CD4-positive, alpha-beta memory T cell (primary cell): Measurements from ENCODE around the gene GLB1L3. TPM values are rescaled to one million over a fixed set of nuclear protein-coding genes. Genes with fewer than 3 reads are reported as not detected.
"Not testable (repeated sequence)": the region's sequence is repeated elsewhere in the genome, so short reads cannot be mapped to it uniquely, and the experiment has no call there.

Experiments used
- CTCF ChIA-PET: fragments of 350-600 bp; sonication (Branson Sonifier 250); formaldehyde crosslinking; loops from one replicate; lab custom pipeline; 2021; ENCODE audit warnings: inconsistent platforms; ENCODE audit not compliant: partially characterized antibody; lab: Charles Lee
- POLR2A ChIA-PET: fragments of 350-600 bp; sonication (Branson Sonifier 250); formaldehyde crosslinking; loops from one replicate; lab custom pipeline; 2021; ENCODE audit not compliant: partially characterized antibody; lab: Charles Lee
- DNase-seq, 5 donors: peaks; one replicate each; pipeline versions ENCODE4 v3.0.0 to v3.0.0-alpha.2; 2020 to 2022; ENCODE audit warnings: mixed read lengths in 1 of 5
- H3K27ac ChIP-seq: one replicate; pipeline ENCODE4 v1.7.0; 2013; ENCODE audit warnings: low read depth, low read length
- H3K27me3 ChIP-seq: 2 replicates; pipeline ENCODE4 v1.7.0; 2013; ENCODE audit warnings: mild to moderate bottlenecking, low read length, moderate library complexity; ENCODE audit not compliant: insufficient read depth
- H3K36me3 ChIP-seq: 2 replicates; pipeline ENCODE4 v1.7.0; 2013; ENCODE audit warnings: mild to moderate bottlenecking, low read length, moderate library complexity; ENCODE audit not compliant: insufficient read depth
- H3K4me1 ChIP-seq: 2 replicates; pipeline ENCODE4 v1.7.0; 2013; ENCODE audit warnings: mild to moderate bottlenecking, low read length, moderate library complexity; ENCODE audit not compliant: insufficient read depth
- H3K4me3 ChIP-seq, 2 donors: one replicate each; pipeline ENCODE4 v1.7.0; 2013; ENCODE audit warnings: low read length in 2 of 2, mild to moderate bottlenecking in 1 of 2
- H3K9me3 ChIP-seq, 2 donors: one replicate each; pipeline ENCODE4 v1.7.0; 2013; ENCODE audit warnings: low read length in 2 of 2, control low read depth in 1 of 2; ENCODE audit not compliant: control insufficient read depth in 1 of 2
- H3K27ac Mint-ChIP-seq, 7 donors: one replicate each; pipeline ENCODE4 v1.8.0; 2020 to 2021; ENCODE audit warnings: mixed read lengths in 7 of 7, mild to moderate bottlenecking in 6 of 7, inconsistent platforms in 3 of 7, moderate library complexity in 3 of 7
- H3K27me3 Mint-ChIP-seq, 2 donors: one replicate each; pipeline ENCODE4 v1.8.0; 2020 to 2021; ENCODE audit warnings: mixed read lengths in 2 of 2
- H3K36me3 Mint-ChIP-seq, 2 donors: one replicate each; pipeline ENCODE4 v1.8.0; 2020 to 2021; ENCODE audit warnings: mixed read lengths in 2 of 2, inconsistent platforms in 1 of 2, mild to moderate bottlenecking in 1 of 2
- H3K4me1 Mint-ChIP-seq, 4 donors: one replicate each; pipeline ENCODE4 v1.8.0; 2020 to 2021; ENCODE audit warnings: mixed read lengths in 4 of 4, mild to moderate bottlenecking in 1 of 4
- H3K4me3 Mint-ChIP-seq, 8 donors: one replicate each; pipeline ENCODE4 v1.8.0; 2020 to 2021; ENCODE audit warnings: mixed read lengths in 8 of 8, mild to moderate bottlenecking in 7 of 8, moderate library complexity in 6 of 8, inconsistent platforms in 3 of 8
- H3K9me3 Mint-ChIP-seq, 8 donors: one replicate each; pipeline ENCODE4 v1.8.0; 2020 to 2021; ENCODE audit warnings: mixed read lengths in 8 of 8, mild to moderate bottlenecking in 5 of 8, inconsistent platforms in 3 of 8, moderate library complexity in 1 of 8
- intact Hi-C: fragments of 100-400 bp; cut with micrococcal nuclease; formaldehyde crosslinking; loops from one replicate; pipeline ENCODE4 v1.15.1; 2023
- polyA plus RNA-seq, 2 donors: library from polyadenylated mRNA; unstranded; fragments of 300-500 nt; fragmentation: Illumina TruSeq; gene quantifications; one replicate each; pipeline ENCODE4 v1.2.3, GENCODE V29; 2021
- total RNA-seq, 2 experiments: library from RNA; stranded (reverse); gene quantifications; one replicate each; pipeline ENCODE4 v1.2.3, GENCODE V29; 2021

GLB1L3 gene
- total and polyA plus RNA-seq, 4 experiments from 2014 or later, result 1.2 to 4.9 (median 2.2) TPM

DNA sequence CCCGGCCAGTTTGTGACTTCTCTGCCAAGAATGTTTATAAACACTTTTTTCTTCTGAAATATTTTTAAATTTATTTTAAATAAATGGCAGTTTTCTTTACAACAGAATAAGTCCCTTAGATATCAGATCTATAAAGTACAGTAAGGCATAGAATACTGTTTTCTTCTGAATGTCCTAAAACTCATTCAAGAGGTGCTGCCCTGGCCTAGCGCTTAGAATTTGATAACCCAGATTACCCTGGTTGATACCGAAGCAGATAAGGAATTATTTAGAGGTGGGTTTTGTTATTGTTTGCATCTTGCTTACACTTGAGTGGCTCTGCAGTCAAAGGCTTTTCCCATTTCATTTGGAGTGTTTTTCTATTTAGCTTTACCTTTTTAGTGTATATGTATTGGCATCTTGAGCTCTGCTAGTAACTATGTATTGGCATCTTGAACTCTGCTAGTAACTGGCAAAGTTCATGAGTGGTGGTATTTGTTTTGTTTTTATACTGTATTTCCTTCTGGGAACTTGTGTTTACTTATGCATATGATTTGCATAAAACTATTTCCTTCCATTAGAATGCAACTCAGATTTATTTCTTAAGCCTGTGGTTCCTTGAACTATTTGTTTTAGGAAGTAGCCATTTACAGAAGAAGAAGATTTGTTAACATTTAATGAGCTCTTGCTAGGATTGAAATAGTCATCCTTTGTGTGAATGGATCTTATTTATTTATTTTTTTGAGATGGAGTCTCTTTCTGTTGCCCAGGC is 21.6 kb upstream of the GLB1L3 start:
- H3K36me3 ChIP-seq, result peaks cover 29% of the 10 kb centered on the region
- peaks cover 11 to 41% of the 10 kb centered on the region in 2 donors for H3K36me3 Mint-ChIP-seq
- H3K4me3 Mint-ChIP-seq, result peak overlapping the region; percentile 82 to 95 (median 93)
- peaks cover 21 to 44% (median 35%) of the 10 kb centered on the region in 4 donors for H3K4me1 Mint-ChIP-seq
- no peaks in the 10 kb centered on the region for H3K27me3 Mint-ChIP-seq
- intact Hi-C loops, result no loop called here
- H3K9me3 ChIP-seq, result no peaks in the 10 kb centered on the region
- H3K27me3 ChIP-seq, result no peaks in the 10 kb centered on the region
- CTCF ChIA-PET, result interaction anchor here (0.7 to 2.7 kb wide), 8 partner anchors 14 to 204 kb away, joined by 3 to 15 read pairs (median 4); partner anchors contain the start of genes GLB1L3, NCAPD3 and VPS26B
- H3K27ac Mint-ChIP-seq, result peak overlapping the region in 6 of 7 donors; percentile 15 to 90 (median 54)
- H3K4me3 ChIP-seq, result no peak overlapping the region
- H3K27ac ChIP-seq, result no peak overlapping the region
- POLR2A ChIA-PET, result interaction anchor here (0.7 to 8.2 kb wide), 5 partner anchors 8 to 30 kb away, joined by 3 to 92 read pairs (median 9); partner anchors contain the start of genes GLB1L3, NCAPD3 and VPS26B
- DNase-seq, result no peak
- no peaks in the 10 kb centered on the region for H3K9me3 Mint-ChIP-seq
- peaks cover 30% of the 10 kb centered on the region for H3K4me1 ChIP-seq

DNA sequence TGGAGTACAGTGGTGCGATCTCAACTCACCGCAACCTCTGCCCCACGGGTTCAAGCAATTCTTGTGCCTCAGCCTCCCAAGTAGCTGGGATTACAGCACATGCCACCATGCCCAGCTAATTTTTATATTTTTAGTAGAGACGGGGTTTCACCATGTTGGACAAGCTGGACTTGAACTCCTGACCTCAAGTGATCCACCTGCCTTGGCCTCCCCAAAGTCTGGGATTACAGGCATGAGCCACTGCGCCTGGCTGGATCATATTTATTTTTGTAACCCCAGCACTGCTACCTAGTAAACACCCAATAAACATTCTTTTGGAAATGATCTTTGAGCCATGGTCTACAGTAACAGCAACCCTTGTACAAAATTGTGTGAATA is 21.0 kb upstream of the GLB1L3 start:
- DNase-seq, H3K27me3 ChIP-seq, H3K27ac ChIP-seq, H3K9me3 Mint-ChIP-seq, H3K27me3 Mint-ChIP-seq, intact Hi-C loops, H3K9me3 ChIP-seq, H3K4me3 ChIP-seq: not testable (repeated sequence)
- peaks cover 30% of the 10 kb centered on the region for H3K4me1 ChIP-seq
- peaks cover 21 to 44% (median 36%) of the 10 kb centered on the region in 4 donors for H3K4me1 Mint-ChIP-seq
- ChIA-PET CTCF (interaction anchor here (0.7 to 2.7 kb wide), 5 partner anchors 15 to 47 kb away, joined by 3 to 15 read pairs (median 4); partner anchors contain the start of genes GLB1L3, NCAPD3 and VPS26B), POLR2A (interaction anchor here (0.7 to 8.2 kb wide), 3 partner anchors 16 to 30 kb away, joined by 3 to 92 read pairs (median 17); partner anchors contain the start of genes GLB1L3, NCAPD3 and VPS26B)
- H3K36me3 Mint-ChIP-seq, result peaks cover 16 to 40% of the 10 kb centered on the region in 2 donors
- H3K4me3 Mint-ChIP-seq, result peak overlapping the region in 4 of 8 donors; percentile 41 to 82 (median 76)
- peak overlapping the region in 1 of 7 donors; percentile 22 for H3K27ac Mint-ChIP-seq
- peaks cover 29% of the 10 kb centered on the region for H3K36me3 ChIP-seq

DNA sequence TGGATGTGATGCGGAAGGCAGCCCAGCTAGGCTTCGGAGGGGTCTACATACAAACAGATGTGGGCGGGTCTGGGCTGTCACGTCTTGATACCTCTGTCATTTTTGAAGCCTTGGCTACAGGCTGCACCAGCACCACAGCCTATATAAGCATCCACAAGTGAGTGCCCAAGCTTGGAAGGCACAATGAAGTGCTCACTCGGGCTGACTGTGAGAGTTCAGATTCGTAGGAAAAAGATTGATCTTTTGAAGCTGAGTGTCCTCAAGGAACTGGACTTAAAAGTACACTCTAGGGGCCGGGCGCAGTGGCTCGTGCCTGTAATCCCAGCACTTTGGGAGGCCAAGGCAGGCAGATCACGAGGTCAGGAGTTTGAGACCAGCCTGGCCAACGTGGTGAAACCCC is 19.1 kb upstream of the GLB1L3 start:
- peaks cover 18% of the 10 kb centered on the region for H3K4me1 ChIP-seq
- intact Hi-C loops, result no loop called here
- Mint-ChIP-seq H3K27ac (peak overlapping the region in 1 of 7 donors; percentile 17), H3K27me3 (no peaks in the 10 kb centered on the region), H3K4me3 (no peak overlapping the region), H3K36me3 (peaks cover 24 to 49% of the 10 kb centered on the region in 2 donors), H3K4me1 (peaks cover 17 to 40% (median 30%) of the 10 kb centered on the region in 4 donors), H3K9me3 (peaks cover 0 to 2% (median 0%) of the 10 kb centered on the region in 8 donors)
- POLR2A ChIA-PET, result no interaction called here
- peaks cover 30% of the 10 kb centered on the region for H3K36me3 ChIP-seq
- no peaks in the 10 kb centered on the region for H3K9me3 ChIP-seq
- no peaks in the 10 kb centered on the region for H3K27me3 ChIP-seq
- H3K27ac ChIP-seq, result no peak overlapping the region
- CTCF ChIA-PET, result no interaction called here
- no peak overlapping the region for H3K4me3 ChIP-seq
- no peak for DNase-seq

DNA sequence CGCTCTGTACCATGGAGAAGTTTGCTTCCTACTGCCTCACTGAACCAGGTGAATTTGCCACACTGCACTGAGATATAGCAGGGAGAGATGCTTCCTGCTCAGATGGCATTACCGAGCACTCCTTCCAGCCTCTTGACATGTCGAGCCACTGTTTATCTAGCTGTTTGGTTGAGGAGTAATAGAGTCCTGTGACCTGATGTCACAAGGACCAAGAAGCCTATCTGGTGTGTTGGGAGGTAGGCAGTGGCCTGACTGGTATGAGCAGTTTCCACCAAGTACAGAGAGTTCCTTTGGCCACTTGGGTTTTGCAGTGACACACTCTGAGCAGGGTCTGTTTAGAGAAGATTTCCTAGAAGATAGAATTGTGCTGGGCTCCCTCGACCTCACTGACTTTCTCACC is 17.6 kb upstream of the GLB1L3 start:
- Histone ChIP-seq H3K36me3 (peaks cover 30% of the 10 kb centered on the region), H3K9me3 (no peaks in the 10 kb centered on the region), H3K4me1 (peaks cover 12% of the 10 kb centered on the region), H3K27me3 (no peaks in the 10 kb centered on the region), H3K27ac (no peak overlapping the region), H3K4me3 (no peak overlapping the region)
- no peak for DNase-seq
- H3K27me3 Mint-ChIP-seq, result no peaks in the 10 kb centered on the region
- peaks cover 29 to 48% of the 10 kb centered on the region in 2 donors for H3K36me3 Mint-ChIP-seq
- H3K27ac Mint-ChIP-seq, result peak overlapping the region in 1 of 7 donors; percentile 49
- intact Hi-C loops, result no loop called here
- ChIA-PET CTCF (interaction anchor here (9.3 kb wide), 1 partner anchor 16 kb away, joined by 119 read pairs; the partner anchor contains the start of gene GLB1L3), POLR2A (no interaction called here)
- peaks cover 12 to 25% (median 21%) of the 10 kb centered on the region in 4 donors for H3K4me1 Mint-ChIP-seq
- no peak overlapping the region for H3K4me3 Mint-ChIP-seq
- peaks cover 0 to 2% (median 0%) of the 10 kb centered on the region in 8 donors for H3K9me3 Mint-ChIP-seq

DNA sequence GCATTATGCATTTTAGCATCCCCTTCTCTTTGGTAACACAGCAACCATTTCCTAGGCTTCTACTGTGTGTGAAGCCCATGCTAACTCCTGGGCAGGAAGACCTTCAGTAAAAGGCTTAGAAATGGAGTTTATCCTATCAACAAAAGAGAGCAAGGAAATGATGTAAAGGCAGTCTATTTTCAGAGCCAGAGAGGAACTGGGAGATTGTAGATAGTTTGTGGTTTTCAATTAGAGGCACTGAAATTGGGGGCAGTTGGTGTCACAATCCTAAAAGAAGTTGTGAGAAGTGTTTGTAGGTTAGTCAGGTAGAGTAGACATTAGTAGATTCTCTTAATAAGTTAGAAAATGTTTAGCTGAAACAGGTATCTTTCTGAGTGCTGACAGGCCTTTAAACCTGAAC is 15.7 kb upstream of the GLB1L3 start:
- no peaks in the 10 kb centered on the region for H3K27me3 Mint-ChIP-seq
- ChIA-PET CTCF (interaction anchor here (1.3 to 9.3 kb wide), 3 partner anchors 14 to 53 kb away, joined by 3 to 119 read pairs (median 6); partner anchors contain the start of gene GLB1L3), POLR2A (interaction anchor here (3.4 kb wide), 1 partner anchor 14 kb away, joined by 28 read pairs; the partner anchor contains the start of gene GLB1L3)
- no peak overlapping the region for H3K4me3 Mint-ChIP-seq
- H3K27ac ChIP-seq, result no peak overlapping the region
- H3K36me3 Mint-ChIP-seq, result peaks cover 36 to 49% of the 10 kb centered on the region in 2 donors
- H3K4me1 ChIP-seq, result no peaks in the 10 kb centered on the region
- no peak for DNase-seq
- intact Hi-C loops, result no loop called here
- peaks cover 30% of the 10 kb centered on the region for H3K36me3 ChIP-seq
- H3K27me3 ChIP-seq, result no peaks in the 10 kb centered on the region
- peaks cover 0 to 2% (median 0%) of the 10 kb centered on the region in 8 donors for H3K9me3 Mint-ChIP-seq
- no peaks in the 10 kb centered on the region for H3K9me3 ChIP-seq
- peaks cover 4 to 11% (median 8%) of the 10 kb centered on the region in 4 donors for H3K4me1 Mint-ChIP-seq
- peak overlapping the region in 2 of 7 donors; percentile 30 to 76 for H3K27ac Mint-ChIP-seq
- H3K4me3 ChIP-seq, result no peak overlapping the region

DNA sequence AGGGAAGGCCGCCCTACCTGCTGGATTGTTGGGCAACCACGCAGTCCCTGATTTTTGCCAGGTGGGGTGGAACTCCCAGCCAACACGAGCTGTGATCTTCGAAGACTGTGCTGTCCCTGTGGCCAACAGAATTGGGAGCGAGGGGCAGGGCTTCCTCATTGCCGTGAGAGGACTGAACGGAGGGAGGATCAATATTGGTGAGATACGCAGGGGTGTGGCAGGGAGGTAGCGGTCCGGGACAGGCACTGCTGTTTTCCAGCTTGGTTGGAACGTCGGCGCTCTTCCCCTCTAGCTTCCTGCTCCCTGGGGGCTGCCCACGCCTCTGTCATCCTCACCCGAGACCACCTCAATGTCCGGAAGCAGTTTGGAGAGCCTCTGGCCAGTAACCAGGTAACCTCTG is 15.2 kb upstream of the GLB1L3 start:
- no peaks in the 10 kb centered on the region for H3K4me1 ChIP-seq
- H3K4me3 ChIP-seq, result no peak overlapping the region
- Mint-ChIP-seq H3K27me3 (no peaks in the 10 kb centered on the region), H3K36me3 (peaks cover 36 to 49% of the 10 kb centered on the region in 2 donors), H3K4me3 (no peak overlapping the region), H3K4me1 (peaks cover 3 to 9% (median 6%) of the 10 kb centered on the region in 4 donors), H3K9me3 (peaks cover 0 to 2% (median 0%) of the 10 kb centered on the region in 8 donors), H3K27ac (no peak overlapping the region)
- intact Hi-C loops, result no loop called here
- H3K27me3 ChIP-seq, result no peaks in the 10 kb centered on the region
- peaks cover 30% of the 10 kb centered on the region for H3K36me3 ChIP-seq
- POLR2A ChIA-PET, result interaction anchor here (1.0 to 3.4 kb wide), 4 partner anchors 8 to 37 kb away, joined by 3 to 28 read pairs (median 9); partner anchors contain the start of genes ACAD8, GLB1L3, NCAPD3 and THYN1
- no peak overlapping the region for H3K27ac ChIP-seq
- CTCF ChIA-PET, result interaction anchor here (0.9 to 9.3 kb wide), 8 partner anchors 7 to 97 kb away, joined by 3 to 119 read pairs (median 4); partner anchors contain the start of genes ACAD8, GLB1L3, NCAPD3 and THYN1
- no peak for DNase-seq
- H3K9me3 ChIP-seq, result no peaks in the 10 kb centered on the region
